Adrenal gland (tissue), 12 donors: ENCODE results near the gene HSPA12B. TPM values are rescaled to one million over a fixed set of nuclear protein-coding genes. Genes with fewer than 3 reads are reported as not detected.

ENCODE experiments used
- DNase-seq, 7 donors: peaks; one replicate each; pipeline ENCODE4 v3.0.0-alpha.2; 2019 to 2020
- H3K27ac ChIP-seq, 5 donors: fragments of 200-600 bp; sonication (generic) in 4 of 5; 1 replicate in 3 of 5; 2 replicates in 2 of 5; pipeline versions ENCODE4 v1.5.1 to v1.8.0; 2016 to 2020; ENCODE audit warnings: mild to moderate bottlenecking in 1 of 5
- H3K27me3 ChIP-seq: fragments of 200-600 bp; 2 replicates; pipeline ENCODE4 v1.8.0; 2021
- H3K36me3 ChIP-seq, 2 donors: fragments of 200-600 bp; replicated peaks in 1 of 2; 1 replicate in 1 of 2; 2 replicates in 1 of 2; pipeline versions ENCODE4 v1.5.1 to v1.8.0; 2018 to 2022
- H3K4me1 ChIP-seq, 2 donors: fragments of 200-600 bp; replicated peaks in 1 of 2; 1 replicate in 1 of 2; 2 replicates in 1 of 2; pipeline versions ENCODE4 v1.5.1 to v1.8.0; 2018 to 2021
- H3K4me3 ChIP-seq, 4 donors: fragments of 200-600 bp; sonication (generic) in 3 of 4; one replicate each; pipeline ENCODE4 v1.5.1; 2016 to 2018
- H3K9me3 ChIP-seq, 3 donors: fragments of 200-600 bp; sonication (generic) in 1 of 3; replicated peaks in 1 of 3; 1 replicate in 2 of 3; 2 replicates in 1 of 3; pipeline versions ENCODE4 v1.5.1 to v1.8.0; 2016 to 2021
- CTCF ChIP-seq, 6 experiments: fragments of 450-650 bp in 4 of 6; fragments of 200-600 bp in 2 of 6; sonication (generic) in 1 of 6; IDR thresholded peaks; 1 replicate in 5 of 6; 2 replicates in 1 of 6; pipeline versions ENCODE4 v1.5.1 to v1.8.0; 2016 to 2021; ENCODE audit warnings: antibody characterized with exemption in 6 of 6, mild to moderate bottlenecking in 2 of 6, moderate library complexity in 1 of 6
- POLR2A ChIP-seq, 2 donors: fragments of 450-650 bp; IDR thresholded peaks; one replicate each; pipeline ENCODE4 v1.6.1; 2017; ENCODE audit warnings: antibody characterized with exemption in 2 of 2, mild to moderate bottlenecking in 2 of 2, moderate library complexity in 1 of 2
- WGBS, 4 donors: extraction: QIAGEN DNeasy Blood & Tissue Kit in 2 of 4; methylation state at CpG; one replicate each; pipeline versions ENCODE4 v1.1.5 to v1.1.7; 2013 to 2017; 5-methylcytosine and 5-hydroxymethylcytosine counted together
- intact Hi-C, 2 donors: fragments of 100-400 bp; cut with DNase I; formaldehyde crosslinking; loops; one replicate each; pipeline versions ENCODE4 v1.14.1 to v1.15.0; 2022 to 2023
- polyA plus RNA-seq, 3 donors: library from polyadenylated mRNA; stranded (reverse); fragments of 200-250 nt in 2 of 3; fragments of 350-450 nt in 1 of 3; fragmentation: Illumina TruSeq in 1 of 3; extraction: RNeasy Lipid Tissue Mini Kit (QIAGEN cat#74804) in 1 of 3; gene quantifications; one replicate each; pipeline ENCODE4 v1.2.3, GENCODE V29; 2013 to 2014
- total RNA-seq, 9 donors: library from RNA; depleted of rRNA in 4 of 9; stranded (reverse); fragments of >200 nt in 4 of 9; fragments of 120-200 nt in 1 of 9; fragmentation: NEBNext Ultra II Directional in 1 of 9; extraction: Animal tissue kit (Norgen Biotek cat#: 25700) in 1 of 9; gene quantifications; one replicate each; pipeline versions ENCODE4 v1.1.0 to v1.2.4, GENCODE V29; 2013 to 2023
- donor health status: healthy with polysubstance abuse.
- donor health status: Bipolar disorder and iron deficiency.
- donor health status: DM: yes; HTN: yes; CAD: no.
- donor health status: DM: no; HTN: no; CAD: no.
- donor health status: DM: no; HTN: no; CAD: no.
- donor health status: DM: yes; HTN: yes; CAD: no.

HSPA12B gene
- total and polyA plus RNA-seq, 12 donors: 1.5 to 10.9 (median 5.5) TPM

GRCh38 chr20:3707508-3707899 lies 25.0 kb upstream of the HSPA12B start:
- 85 to 93% (median 89%) methylated on average over 3 of the region's 3 CpGs for WGBS, 4 donors
- TF ChIP-seq CTCF (IDR thresholded peaks at IDR 0.05) (no peak), POLR2A (IDR thresholded peaks at IDR 0.05) (no peak)
- Histone ChIP-seq H3K36me3 (no peaks in the 10 kb centered on the region), H3K4me1 (no peaks in the 10 kb centered on the region), H3K9me3 (no peaks in the 10 kb centered on the region), H3K4me3 (no peak overlapping the region), H3K27me3 (no peaks in the 10 kb centered on the region), H3K27ac (no peak overlapping the region)
- intact Hi-C loops: no loop called here
- no peak for DNase-seq

GRCh38 chr20:3710011-3710466 lies 22.4 kb upstream of the HSPA12B start:
- peak in 1 of 7 donors; percentile 42 for DNase-seq
- H3K4me1 ChIP-seq: no peaks in the 10 kb centered on the region
- intact Hi-C loops: loop anchor here (2.0 to 5.0 kb wide), 2 partner anchors 33 kb away; no protein-coding TSS in a partner anchor

GRCh38 chr20:3710703-3711483 lies 21.6 kb upstream of the HSPA12B start:
- TF ChIP-seq POLR2A (IDR thresholded peaks at IDR 0.05): no peak
- TF ChIP-seq CTCF (IDR thresholded peaks at IDR 0.05): peak; percentile 85 to 99 (median 90)
- intact Hi-C loops: loop anchor here (2.0 to 5.0 kb wide), 2 partner anchors 34 kb away; no protein-coding TSS in a partner anchor
- peak; percentile 59 to 83 (median 72) for DNase-seq
- Histone ChIP-seq H3K36me3 (no peaks in the 10 kb centered on the region), H3K27me3 (no peaks in the 10 kb centered on the region), H3K4me3 (no peak overlapping the region), H3K9me3 (no peaks in the 10 kb centered on the region), H3K4me1 (no peaks in the 10 kb centered on the region), H3K27ac (peak overlapping the region in 2 of 5 donors; percentile 9 to 17)
- WGBS, 4 donors: 28 to 60% (median 29%) methylated on average over 10 to 18 of the region's 18 CpGs

More at GRCh38 chr20:3710011-3710466, 22.4 kb upstream of the HSPA12B start:
- H3K27me3 ChIP-seq: no peaks in the 10 kb centered on the region
- TF ChIP-seq POLR2A (IDR thresholded peaks at IDR 0.05): no peak
- H3K27ac ChIP-seq: peak overlapping the region in 2 of 5 donors; percentile 17 to 60
- H3K36me3 ChIP-seq: no peaks in the 10 kb centered on the region
- no peak overlapping the region for H3K4me3 ChIP-seq
- WGBS, 4 donors: 37 to 66% (median 61%) methylated on average over 3 to 6 of the region's 6 CpGs
- no peaks in the 10 kb centered on the region for H3K9me3 ChIP-seq

GRCh38 chr20:3711484-3711941 lies 21.0 kb upstream of the HSPA12B start:
- Histone ChIP-seq H3K4me3 (no peak overlapping the region), H3K4me1 (no peaks in the 10 kb centered on the region), H3K36me3 (no peaks in the 10 kb centered on the region), H3K27me3 (no peaks in the 10 kb centered on the region), H3K27ac (peak overlapping the region in 1 of 5 donors; percentile 3), H3K9me3 (no peaks in the 10 kb centered on the region)
- TF ChIP-seq CTCF (IDR thresholded peaks at IDR 0.05): no peak
- intact Hi-C loops: loop anchor here (2.0 to 5.0 kb wide), 2 partner anchors 34 to 35 kb away; no protein-coding TSS in a partner anchor
- no peak for DNase-seq
- WGBS, 4 donors: 57 to 72% (median 67%) methylated on average over 4 of the region's 4 CpGs
